Esophagus muscularis mucosa (tissue), 3 donors: ENCODE measurements around the gene PPARG.

Experiments used
- POLR2A ChIP-seq: fragments of 450-650 bp; IDR thresholded peaks from one replicate; pipeline ENCODE4 v1.6.1; 2017; ENCODE audit warnings: antibody characterized with exemption, moderate library complexity, mild to moderate bottlenecking, low read depth
- TF ChIP-seq, protein P1 (sequence below), 3 experiments: fragments of 200-600 bp in 2 of 3; fragments of 450-650 bp in 1 of 3; sonication (generic) in 2 of 3; IDR thresholded peaks; one replicate each; pipeline ENCODE4 v1.5.1; 2017 to 2019; ENCODE audit warnings: antibody characterized with exemption in 3 of 3, mild to moderate bottlenecking in 2 of 3, moderate library complexity in 1 of 3

DNA sequence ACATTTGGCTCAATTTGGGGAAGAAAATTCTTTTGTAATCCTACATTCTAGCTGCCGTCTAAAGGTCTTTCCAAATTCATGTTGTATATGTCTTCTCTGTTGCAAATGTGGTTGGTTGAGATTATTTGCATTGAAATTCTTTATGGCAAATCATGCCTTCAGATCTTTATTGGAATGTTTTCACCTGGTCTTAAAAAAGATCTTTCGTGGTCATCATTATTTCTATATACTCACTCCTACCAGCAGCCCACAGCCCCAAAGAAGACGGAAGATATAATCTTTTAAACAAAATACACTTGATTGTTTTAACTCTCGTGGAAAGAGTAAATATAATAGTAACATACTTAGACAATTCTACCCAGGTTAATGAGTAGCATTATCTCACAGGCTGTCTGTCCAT is 41.5 kb upstream of the PPARG start:
- TF ChIP-seq, protein P1, sequence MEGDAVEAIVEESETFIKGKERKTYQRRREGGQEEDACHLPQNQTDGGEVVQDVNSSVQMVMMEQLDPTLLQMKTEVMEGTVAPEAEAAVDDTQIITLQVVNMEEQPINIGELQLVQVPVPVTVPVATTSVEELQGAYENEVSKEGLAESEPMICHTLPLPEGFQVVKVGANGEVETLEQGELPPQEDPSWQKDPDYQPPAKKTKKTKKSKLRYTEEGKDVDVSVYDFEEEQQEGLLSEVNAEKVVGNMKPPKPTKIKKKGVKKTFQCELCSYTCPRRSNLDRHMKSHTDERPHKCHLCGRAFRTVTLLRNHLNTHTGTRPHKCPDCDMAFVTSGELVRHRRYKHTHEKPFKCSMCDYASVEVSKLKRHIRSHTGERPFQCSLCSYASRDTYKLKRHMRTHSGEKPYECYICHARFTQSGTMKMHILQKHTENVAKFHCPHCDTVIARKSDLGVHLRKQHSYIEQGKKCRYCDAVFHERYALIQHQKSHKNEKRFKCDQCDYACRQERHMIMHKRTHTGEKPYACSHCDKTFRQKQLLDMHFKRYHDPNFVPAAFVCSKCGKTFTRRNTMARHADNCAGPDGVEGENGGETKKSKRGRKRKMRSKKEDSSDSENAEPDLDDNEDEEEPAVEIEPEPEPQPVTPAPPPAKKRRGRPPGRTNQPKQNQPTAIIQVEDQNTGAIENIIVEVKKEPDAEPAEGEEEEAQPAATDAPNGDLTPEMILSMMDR (IDR thresholded peaks at IDR 0.05): no peak
- TF ChIP-seq POLR2A: no peak
